Left ventricle myocardium superior (tissue), 1 donor: Measurements from ENCODE around the gene SPINK9. TPM values are rescaled to one million over a fixed set of nuclear protein-coding genes. Genes with fewer than 3 reads are reported as not detected.

Experiments used
- total RNA-seq: library from RNA; stranded (reverse); fragmentation: NEBNext Ultra II Directional; extraction: Animal tissue kit (Norgen Biotek cat#: 25700); gene quantifications from one replicate; pipeline ENCODE4 v1.2.1, GENCODE V29; 2021
- donor health status: DM: no; HTN: yes; CAD: no; lungs with severe emphysema.

Gene SPINK9
- total RNA-seq, 1 donor from 2014 or later: 0.57 TPM

Other genes starting within 250 kb of the SPINK9 start
- not detected for gene SPINK14, start 167.0 kb upstream of the SPINK9 start, total RNA-seq
- not detected for gene SPINK6, start 132.5 kb upstream of the SPINK9 start, total RNA-seq
- not detected for gene MARCOL, start 97.0 kb upstream of the SPINK9 start, total RNA-seq
- not detected for gene SPINK13, start 66.8 kb upstream of the SPINK9 start, total RNA-seq
- not detected for gene SPINK7, start 23.1 kb upstream of the SPINK9 start, total RNA-seq
- 41.2 TPM for gene FBXO38, start 48.4 kb downstream of the SPINK9 start, total RNA-seq